GM18870 (cell line): Measurements from ENCODE around the gene CLDN2.
"Not testable (repeated sequence)": the region's sequence is repeated elsewhere in the genome, so short reads cannot be mapped to it uniquely, and the experiment has no call there.

ENCODE experiments used
- ATAC-seq: cut with Tn5 transposase; IDR thresholded peaks from one replicate; pipeline ENCODE4 v1.9.1; 2021; ENCODE audit warnings: moderate library complexity; ENCODE audit not compliant: unreplicated experiment

CLDN2 gene

DNA sequence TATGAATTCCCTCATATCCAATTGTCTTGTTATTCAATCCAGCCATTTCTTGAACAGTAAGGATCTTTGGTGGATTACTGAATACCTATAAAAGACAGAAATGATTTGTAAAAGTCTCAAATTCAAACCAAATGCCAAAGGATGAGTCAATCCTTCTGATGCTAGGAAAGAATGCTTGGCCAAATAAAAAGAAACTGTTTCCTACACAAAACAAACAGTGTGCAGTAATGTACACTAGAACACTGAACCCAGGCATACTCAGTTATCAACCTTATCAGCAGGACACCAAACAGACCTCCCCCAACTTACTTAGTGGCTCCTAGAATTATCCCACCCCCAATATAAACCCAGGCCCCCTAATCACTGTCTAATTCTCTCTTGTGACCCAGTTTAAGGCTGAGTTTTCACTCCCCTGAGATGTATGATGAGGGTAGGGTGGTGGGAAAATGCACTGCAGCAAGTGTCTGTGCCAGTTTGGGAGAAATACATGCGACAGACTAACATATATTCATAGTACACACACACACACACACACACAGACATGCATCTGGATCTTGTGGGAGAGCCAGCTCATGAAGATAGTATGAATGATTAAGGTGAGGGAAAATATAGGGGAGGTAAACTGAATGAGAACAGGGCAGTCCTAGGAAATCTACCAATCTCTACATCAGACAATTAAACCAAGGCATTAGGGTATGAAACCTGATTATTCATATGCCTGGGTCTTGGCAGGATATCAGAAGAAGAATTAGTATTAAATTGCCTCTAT, 35.0 kb downstream of the CLDN2 start:
- no peak for ATAC-seq

DNA sequence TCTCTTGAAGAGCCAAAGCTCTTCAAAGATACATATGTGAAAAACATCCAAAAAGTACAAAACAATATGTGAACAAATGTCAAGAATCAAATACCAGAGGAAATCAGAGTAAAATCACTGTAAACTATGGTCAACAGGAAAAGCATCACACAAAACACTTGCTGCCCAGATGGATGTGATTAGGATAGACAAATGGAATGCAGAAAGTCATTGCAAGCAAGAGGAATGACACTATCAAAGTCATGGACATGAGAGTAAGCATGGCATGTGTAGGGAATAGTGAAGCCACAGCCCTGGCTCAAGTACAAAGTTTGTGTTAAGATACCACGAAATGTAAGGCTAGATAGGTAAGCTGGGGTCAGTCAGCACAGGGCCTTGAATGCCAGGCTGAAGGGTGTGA, 37.7 kb downstream of the CLDN2 start:
- ATAC-seq: no peak

DNA sequence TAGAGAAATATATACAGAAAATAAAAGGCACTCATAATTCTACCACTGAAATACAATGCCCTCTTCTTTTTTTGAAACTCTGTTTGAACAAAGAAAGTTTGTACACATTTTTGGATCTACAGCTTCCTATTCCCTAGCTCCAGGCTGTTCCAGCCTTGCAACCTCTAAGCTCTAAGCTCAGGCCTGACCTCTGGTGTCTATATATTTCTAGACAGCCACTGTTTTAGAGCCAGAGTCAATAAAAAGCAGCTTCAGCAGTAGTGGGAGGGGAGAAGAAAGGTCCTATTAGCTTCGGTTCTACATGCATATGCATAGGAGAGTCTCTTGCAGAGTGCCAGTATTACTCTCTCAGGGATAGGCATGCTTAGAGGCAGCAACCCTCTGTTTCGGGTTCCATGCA, 39.7 kb downstream of the CLDN2 start:
- ATAC-seq: no peak

DNA sequence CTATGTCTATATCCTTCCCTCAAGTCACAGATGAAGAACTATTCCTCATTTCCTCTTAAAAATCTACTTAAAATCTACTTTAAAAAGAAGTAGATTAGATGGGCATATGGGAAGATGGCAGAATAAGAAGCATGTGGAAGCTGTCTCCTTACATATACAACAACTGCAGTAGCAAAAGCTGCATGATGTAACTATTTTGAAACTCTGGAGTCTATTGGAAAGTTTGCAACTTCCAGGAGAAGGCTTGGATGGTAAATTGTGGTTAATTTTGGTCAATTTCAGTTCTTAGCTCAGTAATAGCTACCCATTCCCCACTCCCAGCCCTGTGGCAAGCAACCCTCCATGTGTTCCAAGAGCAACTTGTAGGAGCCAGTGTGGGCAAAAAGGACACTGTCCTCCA, 42.9 kb downstream of the CLDN2 start:
- no peak for ATAC-seq

DNA sequence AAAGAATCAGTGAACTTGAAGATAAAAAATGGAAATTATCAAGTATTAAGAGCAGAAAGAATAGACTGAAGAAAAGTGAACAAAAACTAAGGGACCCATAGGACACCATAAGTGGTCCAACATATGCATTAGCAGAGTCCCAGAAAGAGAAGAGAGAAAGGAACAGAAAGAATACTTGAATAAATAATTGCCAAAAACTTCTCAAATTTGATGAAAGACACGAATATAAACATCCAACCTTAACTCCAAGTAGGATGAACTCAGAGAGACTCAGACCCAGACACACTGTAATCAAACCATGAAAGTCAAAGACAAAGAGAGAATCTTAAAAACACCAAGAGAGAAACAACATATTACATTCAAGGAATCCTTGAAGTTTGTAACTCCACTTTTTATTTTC, 44.1 kb downstream of the CLDN2 start:
- no peak for ATAC-seq

DNA sequence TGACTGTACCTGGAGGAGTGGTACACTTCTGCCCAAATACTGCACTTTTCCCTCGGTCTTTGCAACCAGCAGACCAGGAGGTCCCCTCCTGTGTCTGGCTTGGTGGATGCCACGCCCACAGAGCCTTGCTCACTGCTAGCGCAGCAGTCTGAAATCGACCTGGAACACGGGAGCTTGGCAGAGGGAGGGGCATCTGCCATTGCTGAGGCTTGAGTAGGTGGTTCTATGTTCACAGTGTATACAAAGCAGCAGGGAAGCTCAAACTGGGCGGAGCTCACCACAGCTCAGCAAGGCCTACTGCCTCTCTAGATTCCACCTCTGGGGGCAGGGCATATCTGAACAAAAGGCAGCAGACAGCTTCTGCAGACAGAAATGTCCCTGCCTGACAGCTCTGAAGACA, 46.3 kb downstream of the CLDN2 start:
- not testable (repeated sequence) for ATAC-seq

DNA sequence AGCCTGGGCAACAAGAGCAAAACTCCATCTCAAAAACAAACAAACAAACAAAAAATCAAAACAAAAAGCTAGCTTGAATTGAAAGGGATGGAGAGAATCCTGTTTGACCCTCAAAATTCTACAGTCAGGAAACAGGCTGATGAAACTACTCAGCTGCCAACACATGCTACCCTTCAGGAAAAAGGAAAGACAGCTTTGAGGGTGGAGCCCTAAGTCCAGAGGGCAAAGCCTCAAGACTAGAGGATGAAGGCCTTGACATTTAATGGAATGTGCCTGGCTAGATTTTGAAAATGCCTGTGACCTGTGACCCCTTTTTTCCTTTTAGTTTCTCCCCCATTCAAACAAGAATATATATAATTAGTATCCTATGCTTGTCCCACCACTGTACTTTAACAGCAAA, 52.7 kb downstream of the CLDN2 start:
- no peak for ATAC-seq

DNA sequence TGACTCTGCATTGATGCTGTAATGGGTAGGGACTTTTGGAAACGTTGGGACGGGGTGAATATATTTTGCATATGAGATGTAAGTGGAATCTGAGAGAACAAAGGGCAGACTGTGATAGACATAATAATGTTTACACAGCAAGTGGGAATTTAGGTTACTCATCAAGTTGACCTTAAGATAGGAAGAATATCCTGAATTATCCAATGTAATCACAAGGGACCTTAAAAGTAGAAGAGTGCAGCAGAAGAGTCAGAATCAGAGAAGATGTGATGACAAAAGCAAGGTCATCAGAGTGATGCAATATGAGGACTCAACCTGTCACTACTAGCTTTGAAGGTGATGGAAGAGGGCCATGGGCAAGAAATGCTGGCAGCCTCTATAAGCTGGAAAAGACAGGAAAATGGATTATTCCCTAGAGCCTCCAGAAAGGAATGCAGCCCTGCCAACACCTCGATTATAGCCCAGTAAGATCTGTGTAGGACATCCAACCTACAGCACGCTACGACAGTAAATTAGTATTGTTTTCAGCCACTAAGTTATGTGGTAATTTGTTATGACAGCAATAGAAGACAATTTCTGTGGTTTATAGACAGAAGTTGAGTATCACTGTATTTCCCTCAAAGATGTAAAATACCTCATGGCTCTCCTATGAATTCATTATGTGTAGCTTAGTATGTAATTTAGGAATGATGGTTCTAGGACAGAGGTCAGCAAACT, 53.4 kb downstream of the CLDN2 start:
- no peak for ATAC-seq

DNA sequence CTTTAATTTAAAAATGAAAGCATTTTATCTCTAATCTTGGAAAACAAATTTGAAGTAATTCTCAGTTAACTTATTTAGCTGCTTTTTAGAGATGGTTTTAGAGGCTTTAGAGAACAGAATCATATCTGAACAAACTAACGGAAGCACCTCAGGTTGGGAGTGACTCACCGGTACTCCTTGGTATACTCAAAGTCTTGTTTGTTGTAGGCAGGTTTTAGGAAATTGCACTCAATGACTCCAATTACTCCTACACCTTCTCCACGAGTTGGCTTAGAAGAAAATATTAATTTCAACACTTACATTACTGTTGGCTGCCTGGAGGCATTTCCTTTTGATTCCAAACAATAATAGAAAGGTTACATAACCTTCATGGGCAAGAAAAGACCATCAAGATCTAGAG, 56.2 kb downstream of the CLDN2 start:
- no peak for ATAC-seq
